Measurements from ENCODE around the gene CTDP1.
"Not testable (repeated sequence)": the region's sequence is repeated elsewhere in the genome, so short reads cannot be mapped to it uniquely, and the experiment has no call there.

CTDP1 gene

DNA sequence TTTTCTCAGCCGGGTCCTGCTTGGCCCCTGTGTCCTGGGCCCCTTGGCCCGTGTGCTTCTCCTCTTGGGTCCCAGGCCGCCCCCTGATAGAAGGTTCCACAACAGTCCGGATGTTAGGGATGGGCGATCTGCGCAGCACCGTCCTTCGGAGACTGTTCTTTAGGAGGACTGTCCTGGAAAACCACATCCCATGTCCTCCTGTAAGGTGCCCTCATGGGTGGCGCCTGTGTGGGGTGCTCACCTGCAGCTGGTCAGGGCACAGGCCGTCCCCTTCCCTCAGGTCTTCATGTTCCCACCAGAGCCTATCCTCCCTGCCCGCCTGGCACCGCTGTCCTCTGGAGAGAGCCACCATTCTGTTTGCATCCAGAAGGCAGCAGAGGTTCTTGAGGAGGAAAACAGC is 50.0 kb downstream of the CTDP1 start:
- DNase-seq = no peak

DNA sequence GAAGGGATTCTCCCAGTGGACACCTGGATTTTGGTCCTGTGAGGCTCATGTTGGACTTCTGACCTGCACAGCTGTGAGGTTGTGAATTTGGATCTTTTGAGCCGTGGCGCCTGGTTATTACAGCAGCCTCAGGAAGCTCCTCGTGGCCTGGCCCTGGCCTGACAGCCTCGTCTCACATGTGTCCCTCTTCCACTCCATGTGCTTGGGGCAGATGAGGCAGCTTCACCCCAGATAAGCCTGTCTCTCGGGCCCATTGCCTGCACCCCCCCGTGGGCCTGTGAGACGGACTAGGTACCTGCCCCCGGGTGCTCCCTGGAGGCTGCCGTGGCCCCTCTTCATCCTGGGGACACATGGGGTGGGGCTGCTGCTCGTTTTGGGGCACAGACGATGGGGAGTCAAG is 51.2 kb downstream of the CTDP1 start:
- DNase-seq = no peak

DNA sequence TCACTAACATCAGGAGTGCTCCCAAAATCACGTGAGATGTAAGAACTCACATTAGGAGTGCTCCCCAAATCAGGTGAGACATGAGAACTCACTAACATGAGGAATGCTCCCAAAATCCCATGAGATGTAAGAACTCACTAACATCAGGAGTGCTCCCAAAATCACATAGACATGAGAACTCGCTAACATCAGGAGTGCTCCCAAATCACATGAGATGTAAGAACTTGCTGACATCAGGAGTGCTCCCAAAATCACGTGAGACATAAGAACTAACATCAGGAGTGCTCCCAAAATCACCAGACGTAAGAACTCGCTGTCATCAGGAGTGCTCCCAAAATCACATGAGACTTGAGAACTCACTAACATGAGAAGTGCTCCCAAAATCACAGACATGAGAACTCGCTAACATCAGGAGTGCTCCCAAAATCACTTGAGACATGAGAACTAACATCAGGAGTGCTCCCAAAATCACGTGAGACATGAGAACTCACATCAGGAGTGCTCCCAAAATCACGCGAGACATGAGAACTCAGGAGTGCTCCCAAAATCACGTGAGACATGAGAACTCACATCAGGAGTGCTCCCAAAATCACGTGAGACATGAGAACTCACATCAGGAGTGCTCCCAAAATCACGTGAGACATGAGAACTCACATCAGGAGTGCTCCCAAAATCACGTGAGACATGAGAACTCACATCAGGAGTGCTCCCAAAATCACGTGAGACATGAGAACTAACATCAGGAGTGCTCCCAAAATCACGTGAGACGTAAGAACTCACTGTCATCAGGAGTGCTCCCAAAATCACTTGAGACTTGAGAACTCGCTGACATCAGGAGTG is 52.5 kb downstream of the CTDP1 start:
- DNase-seq = not testable (repeated sequence)

DNA sequence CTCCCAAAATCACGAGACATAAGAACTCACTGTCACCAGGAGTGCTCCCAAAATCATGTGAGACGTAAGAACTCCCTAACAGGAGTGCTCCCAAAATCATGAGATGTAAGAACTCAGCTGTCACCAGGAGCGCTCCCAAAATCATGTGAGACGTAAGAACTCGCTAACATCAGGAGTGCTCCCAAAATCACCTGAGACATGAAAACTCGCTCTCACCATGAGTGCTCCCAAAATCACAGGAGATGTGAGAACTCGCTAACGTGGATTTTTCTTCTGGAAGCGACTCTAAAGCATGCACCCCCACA is 53.1 kb downstream of the CTDP1 start:
- DNase-seq = no peak

DNA sequence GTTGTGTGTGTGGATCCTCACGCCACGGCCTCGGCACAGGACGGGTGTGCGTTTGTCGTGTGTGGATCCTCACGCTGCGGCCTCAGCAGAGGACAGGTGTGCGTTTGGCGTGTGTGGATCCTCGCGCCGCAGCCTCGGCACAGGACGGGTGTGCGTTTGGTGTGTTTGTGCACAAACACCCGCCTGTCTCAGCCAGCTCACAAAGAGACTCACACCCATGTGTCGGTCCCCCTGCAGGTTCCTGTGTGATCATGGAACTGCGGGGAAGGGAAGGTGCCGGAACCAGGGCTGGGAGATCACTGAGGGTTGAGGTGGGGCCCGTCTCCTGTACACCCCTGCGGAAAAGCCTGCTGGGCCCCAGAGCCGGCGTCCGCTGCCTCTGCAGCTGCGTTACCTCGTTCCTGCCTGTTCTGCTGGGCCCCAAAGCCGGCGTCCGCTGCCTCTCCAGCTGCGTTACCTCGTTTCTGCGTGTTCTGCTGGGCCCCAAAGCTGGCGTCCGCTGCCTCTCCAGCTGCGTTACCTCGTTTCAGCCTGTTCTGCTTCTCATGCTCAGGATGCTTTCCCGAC is 53.6 kb downstream of the CTDP1 start:
- DNase-seq = no peak

DNA sequence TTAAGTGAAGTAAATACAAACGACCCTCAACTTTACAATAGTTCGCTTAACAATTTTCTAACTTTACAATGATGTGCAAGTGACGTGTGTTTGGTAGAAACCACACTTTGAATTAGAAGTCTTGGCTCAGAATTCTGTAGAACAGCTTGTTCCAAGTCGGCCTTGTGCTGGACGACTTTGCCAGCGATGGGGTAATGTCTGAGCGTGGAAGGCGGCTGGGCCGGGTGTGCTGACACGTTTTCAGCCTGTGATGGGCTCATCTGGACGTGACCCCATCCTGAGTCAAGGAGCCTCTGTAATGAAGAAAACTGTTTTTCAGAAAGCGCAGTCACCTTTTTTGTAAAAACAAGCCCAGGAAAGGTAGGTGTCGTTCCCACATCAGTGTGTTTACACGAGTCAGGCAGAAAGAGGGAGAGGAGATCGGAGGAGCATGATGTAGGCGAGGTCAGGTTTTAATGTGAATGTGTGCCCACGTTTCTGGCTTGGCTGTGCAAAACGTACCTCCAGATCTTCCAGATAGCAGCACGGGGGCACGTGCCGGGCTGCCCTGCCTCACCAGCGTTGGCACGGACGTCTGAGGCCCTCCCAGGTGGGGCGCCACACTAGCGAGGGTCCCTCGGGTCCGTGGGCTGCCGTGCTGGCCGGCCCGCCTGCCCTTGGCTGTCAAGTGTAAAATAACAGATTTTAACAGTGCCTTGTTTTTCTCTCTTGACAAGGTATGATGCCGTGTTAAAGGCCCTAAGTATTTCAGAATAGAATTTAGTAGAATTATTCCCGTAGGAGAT is 54.6 kb downstream of the CTDP1 start:
- DNase-seq = no peak

DNA sequence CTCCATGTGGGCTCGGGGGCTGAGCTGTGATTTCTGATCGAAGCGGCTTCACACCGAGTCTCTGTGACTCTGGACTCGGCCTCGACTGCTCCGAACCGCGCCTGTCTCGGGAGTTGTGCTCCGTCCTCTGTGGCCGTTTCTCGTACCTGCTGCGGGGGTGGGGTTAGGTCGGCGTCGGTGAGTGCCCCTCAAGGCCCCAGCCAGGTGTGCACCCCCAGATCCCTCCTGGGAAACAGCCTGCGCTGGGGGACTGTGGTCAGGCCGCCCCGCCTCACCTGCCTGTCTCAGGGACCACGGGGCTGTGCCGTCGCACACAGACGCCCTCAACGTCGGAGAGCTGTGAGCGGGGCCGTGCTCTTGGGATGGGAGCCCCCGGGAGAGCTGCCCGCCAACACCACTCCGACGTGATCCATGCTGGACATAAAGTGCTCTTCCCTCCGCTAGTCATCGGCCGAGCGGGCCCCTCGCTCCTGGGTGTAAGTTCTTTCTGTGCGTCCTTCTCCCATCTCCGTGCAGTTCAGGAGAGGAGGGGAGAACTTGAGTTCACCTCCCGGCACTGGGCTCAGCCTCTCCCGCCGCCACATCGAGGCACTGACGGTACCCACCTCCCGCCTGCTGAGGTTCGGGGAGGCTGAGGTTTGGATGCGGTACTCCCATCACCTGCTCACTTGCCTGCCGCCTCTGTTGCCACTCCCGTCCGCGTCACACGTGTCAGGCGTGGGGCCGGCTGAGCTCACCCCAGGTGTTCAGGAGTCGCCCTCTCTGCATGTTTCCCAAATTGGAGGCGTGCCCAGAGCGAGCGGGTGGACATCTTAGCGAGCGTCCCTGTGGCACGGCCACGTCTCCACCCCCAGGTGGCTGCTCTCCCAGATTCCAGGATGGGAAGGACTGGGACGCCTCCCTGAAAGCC is 55.7 kb downstream of the CTDP1 start:
- DNase-seq = no peak

DNA sequence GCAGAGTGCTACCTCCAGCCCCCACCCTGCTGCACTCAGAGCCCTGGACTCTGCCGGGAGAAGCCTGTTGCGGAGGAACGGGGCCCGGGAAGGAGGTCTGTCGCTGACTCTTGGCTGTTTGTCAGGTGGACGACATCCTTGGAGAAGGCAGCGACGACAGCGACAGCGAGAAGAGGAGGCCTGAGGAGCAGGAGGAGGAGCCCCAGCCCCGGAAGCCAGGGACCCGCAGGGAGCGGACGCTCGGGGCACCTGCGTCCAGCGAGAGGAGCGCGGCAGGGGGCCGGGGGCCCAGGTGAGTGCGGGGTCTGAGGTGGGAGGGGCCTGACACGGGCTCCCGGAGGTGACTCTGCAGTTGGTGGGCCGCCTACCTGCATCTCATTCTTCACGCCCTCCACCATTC is 56.6 kb downstream of the CTDP1 start:
- no peak for DNase-seq

DNA sequence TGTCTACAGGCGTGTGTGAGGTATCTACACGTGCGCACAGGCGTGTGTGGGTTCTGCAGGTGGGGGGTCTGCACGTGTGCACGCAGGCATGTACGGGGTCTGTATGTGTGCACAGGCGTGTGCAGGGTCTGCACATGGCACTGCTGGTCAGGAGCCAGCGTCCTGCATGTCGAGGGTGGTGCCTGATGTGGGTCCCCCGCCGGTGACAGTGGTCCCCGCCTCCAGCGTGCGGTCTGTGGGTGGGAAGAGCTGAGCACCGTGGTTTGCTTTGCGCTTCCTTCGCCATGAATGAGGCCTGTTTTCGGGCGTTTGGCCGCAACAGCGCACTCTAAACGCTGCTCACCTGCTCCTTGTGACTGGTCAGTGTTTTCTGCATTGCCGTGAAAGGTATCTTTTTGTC is 57.2 kb downstream of the CTDP1 start:
- no peak for DNase-seq

DNA sequence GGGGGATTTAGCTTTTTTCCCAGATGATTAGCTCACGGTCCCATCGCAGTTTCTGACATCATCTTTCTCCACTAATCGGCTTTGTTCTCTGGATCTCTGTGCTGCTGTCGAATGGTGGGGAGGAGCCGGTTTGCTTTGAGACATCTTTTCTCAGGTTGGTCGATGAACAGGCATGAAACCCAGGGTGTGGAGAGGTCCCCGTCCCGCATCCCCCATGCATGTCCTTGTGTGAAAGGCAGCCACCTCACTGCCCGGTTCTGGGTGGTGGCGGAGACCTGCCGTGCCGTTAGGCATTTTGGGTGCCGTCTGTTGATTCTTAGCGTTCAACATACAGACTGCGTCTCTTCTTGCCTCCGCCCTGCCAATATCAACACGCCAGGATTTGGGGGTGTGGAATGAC is 57.8 kb downstream of the CTDP1 start:
- DNase-seq = no peak

DNA sequence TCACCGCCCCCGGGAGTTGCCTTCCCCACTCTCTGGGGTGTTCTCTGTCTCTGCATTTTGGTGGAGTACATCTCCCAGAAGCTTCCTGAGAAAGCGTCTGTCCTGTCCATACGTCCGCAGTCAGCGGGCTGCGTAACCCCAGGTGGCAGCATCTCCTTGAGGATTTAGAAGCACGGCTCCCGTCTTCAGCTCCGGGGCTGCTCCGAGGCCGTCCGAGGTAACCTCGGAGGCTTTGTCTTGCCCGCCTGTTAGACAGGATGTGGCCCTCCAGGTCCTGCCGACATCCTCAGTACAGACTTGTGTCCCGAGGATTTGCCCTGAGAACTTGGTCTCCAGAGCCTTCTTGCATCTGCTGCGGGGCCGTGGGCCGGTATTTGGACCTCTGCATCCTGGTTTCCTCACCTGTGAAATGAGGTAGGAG is 58.4 kb downstream of the CTDP1 start:
- DNase-seq = no peak

DNA sequence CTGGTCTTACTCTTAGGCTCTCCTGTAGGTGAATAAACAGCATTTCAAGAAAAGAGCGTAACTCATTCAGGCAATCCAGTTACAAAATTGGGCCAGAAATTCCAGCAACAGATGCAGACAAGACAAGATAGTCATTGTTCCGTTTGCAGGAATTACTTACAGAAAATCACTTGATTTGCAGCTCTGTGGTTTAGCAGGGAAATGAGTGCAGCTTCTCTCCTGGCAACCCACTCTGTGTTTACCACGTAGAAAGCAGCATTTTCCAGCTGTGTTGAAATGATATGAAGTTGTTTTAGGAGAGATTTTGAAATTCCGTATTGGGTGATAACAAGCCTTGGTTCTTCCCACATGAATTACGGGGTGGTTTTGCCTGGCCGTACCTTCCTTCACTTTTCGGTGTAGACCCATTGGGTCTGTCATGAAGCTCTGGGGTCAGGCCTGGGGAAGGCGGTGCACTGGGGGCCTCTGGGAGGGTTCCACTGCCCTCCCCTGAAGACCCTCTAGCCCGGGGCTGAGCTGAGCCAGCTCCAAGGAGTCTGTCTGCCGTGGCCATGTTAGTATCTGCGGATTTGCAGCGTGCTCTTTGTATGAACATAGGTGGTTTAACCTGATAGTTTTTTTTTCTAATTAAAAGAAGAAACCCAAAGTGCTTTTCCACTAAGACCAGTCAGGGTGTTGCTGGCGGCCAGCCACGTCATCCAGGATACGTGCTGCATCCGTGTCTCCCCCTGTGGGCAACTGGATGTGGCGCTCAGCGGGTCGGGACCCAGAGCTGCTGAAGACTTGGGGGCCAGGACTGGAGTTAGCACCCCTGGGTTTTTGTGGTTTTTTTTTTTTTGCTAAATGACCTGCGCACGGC is 59.2 kb downstream of the CTDP1 start:
- no peak for DNase-seq

DNA sequence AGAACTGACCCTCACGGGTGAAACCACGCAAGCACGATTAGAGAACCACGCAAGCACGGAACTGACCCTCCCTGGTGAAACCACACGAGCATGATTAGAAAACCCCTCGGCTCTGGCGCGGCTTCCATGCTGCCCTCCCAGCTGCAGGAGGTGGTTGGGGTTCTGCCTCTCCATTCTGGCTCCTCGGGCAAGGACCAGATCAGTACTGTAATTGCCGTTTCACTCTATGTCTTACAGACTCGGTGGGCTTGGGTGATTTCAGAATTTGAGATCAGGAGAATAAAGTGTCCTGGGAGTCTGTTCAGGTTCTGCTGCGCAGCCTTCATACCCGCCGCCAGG is 59.8 kb downstream of the CTDP1 start:
- no peak for DNase-seq

DNA sequence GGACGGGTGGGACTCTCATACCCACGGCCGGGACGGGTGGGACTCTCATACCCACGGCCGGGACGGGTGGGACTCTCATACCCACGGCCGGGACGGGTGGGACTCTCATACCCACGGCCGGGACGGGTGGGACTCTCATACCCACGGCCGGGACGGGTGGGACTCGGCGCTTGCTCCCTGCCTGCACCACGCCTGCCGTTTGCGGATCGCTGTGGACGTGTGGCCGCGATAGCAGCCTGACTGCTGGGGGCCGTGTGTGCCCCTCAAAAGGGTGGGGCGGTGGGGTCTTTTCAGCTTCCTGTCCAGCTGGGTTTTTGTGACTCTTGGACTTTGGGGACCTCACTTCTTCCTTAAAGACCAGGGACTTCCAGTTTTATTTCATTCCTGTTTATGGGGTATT is 60.4 kb downstream of the CTDP1 start:
- not testable (repeated sequence) for DNase-seq

DNA sequence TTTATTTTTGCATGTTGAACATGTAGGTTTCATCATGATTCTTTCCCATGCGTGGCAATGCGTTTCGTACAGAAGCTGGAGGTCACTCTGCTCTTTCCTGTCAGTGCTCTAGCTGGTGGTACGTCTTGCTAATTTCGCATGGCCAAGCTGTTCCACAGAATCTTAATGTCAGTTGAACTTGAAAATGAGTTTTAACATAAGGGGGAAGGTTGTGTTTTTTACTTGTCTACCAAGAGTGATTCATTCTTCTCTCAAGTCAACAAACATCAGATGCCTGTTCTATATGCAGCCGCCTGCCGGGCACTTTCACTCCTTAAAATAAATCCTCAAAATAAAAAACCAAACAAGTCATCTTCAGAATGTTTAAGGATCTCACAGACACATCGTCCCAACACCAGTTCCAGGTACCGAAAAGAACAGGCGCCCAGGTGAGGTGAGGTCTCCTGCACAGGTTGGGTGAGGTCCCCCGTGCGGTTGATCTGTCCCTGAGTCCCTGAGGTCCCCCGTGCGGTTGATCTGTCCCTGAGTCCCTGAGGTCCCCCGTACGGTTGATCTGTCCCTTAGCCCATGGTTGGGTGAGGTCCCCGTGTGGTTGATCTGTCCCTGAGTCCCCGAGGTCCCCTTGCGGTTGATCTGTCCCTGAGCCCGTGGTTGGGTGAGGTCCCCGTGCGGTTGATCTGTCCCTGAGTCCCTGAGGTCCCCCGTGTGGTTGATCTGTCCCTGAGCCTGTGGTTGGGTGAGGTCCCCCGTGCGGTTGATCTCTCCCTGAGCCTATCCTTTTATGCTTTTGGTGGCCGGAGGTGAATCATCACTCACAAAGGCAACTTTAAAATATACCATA is 61.1 kb downstream of the CTDP1 start:
- no peak for DNase-seq

DNA sequence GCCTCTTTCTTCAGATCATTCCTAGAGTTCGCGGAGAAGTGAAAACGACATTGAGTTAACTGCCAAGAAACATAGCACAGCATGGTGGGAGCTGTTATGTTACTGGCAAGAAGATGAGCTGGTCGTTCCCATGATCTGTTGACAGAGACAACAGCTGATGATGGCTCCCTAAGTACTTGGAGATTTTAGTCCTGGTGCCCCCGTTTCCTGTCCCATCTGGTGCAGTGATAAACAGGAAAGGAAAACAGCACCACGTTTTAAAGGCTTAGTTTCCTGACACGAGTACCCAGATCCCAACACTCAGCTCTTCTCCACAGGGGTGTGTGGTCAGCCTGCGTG is 61.7 kb downstream of the CTDP1 start:
- no peak for DNase-seq

DNA sequence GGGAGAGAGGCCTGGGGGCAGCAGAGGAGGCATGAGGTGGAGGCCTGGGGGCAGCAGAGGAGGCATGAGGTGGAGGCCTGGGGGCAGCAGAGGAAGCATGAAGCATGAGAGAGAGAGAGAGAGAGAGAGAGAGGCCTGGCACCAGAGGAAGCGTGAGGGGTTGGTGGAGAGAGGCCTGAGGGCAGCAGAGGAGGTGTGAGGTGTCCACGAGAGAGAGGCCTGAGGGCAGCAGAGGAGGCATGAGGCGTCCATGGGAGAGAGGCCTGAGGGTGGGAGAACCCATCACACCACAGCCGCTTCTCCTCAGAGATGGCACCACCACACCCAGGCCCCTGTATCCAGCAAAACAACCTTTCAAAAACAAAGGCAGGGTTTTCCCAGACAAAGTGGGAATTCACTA is 62.5 kb downstream of the CTDP1 start:
- no peak for DNase-seq

DNA sequence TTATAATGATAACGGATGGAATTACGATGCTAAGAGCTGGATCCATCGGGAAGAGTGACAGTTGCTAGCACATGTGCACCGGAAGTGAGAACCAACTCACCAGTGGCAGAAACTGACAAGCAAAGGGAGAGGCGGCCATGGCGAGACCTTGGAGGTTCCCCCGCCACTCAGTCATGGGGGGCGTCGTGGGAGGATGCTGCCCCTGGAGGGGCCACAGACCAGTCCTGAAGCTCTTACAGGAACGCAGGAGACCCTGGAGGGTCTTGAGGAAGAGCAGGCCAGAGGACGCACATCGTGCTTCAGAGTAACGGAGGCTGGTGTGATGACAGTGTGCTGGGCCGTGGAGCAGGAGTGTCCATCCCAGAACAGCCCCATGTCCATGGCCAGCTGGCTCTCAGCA is 65.0 kb downstream of the CTDP1 start:
- DNase-seq = no peak

DNA sequence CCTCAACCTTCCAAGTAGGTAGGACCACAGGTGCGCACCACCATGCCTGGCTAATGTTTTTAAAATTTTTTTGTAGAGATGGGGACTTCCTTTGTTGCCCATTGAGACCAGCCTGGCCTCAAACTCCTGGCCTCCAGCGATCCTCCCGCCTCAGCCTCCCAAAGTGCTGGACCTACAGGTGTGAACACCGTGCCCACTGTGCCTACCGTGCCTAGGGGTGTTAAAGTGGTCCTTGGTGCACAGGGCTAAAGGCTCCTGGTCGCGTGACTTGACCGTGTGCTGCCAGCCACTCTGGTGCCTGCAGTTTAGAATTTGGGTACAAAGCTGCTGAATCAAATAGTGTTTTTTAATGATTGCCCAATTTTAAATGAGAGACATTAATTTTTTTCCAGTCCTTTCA is 67.1 kb downstream of the CTDP1 start:
- DNase-seq = no peak

DNA sequence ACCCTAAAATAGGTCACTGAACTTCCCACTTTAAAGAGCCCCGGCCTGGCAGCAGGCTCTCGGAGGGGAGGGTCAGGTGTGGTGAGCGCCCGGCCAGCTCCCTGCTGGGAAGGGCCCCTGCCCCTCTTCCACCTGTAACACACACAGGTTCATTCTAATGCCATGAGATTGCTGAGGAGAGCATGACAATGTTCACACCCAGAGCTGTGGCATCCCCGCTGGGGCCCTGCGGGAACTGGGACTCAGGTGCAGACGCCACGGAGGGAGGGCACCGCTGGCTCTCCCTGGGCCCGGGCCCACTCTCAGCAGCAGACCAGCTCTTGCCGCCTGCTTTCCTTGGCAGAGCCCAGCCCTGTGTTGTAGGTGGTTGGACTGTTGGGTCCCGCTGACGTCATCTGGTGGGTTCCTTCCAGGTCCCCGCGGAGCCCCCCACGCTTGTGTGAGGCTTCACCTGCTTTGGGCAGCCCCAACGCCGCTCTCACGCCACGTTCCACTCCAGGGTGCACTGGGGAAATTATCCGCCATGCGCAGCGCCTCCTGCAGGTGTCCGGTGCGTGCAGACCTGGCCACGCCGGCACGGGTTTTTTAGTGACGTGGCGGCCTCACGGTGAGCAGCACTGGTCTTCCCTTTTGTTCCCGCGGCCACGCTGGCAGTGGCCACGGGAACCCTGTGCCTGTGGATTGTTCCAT is 67.7 kb downstream of the CTDP1 start:
- DNase-seq = no peak

Measured in SHP77 treated with DMSO at 0.1 percent for 48 hours (cell line).